ENCODE measurements around the gene RHOH.

DNA sequence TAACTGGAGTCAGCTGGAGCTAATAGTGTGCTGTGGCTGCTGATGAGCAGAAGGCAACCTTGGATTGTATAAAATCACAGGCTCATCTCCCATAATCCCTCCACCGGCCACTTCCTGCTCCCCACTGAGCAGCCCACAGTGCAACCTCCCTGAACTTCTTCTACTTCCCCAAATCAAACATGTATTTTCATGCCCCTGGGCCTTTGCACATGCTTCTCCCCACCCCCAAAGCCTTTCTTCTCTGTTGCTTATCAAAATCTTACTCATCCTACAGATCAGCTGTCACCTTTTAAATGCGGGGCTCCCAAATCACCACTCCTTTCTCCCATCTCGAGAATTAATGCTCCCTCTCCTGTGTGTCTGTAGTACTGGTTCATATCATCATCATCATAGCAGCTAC, 35.8 kb downstream of the RHOH start:
- no peak for TF ChIP-seq BHLHE40 (IDR thresholded peaks at IDR 0.05; ENCODE audit: borderline replicate concordance)
- TF ChIP-seq L3MBTL2 (conservative IDR thresholded peaks at IDR 0.05), result no peak
- TF ChIP-seq FOXK2 (IDR thresholded peaks at IDR 0.05), result no peak
- no peak for TF ChIP-seq FOXM1 (IDR thresholded peaks at IDR 0.05; ENCODE audit: borderline replicate concordance)
- no peak for TF ChIP-seq CTBP1 (IDR thresholded peaks at IDR 0.05; ENCODE audit: borderline replicate concordance)
- TF ChIP-seq HDGF (IDR thresholded peaks at IDR 0.05; ENCODE audit: borderline replicate concordance), result no peak
- no peak for TF ChIP-seq TARDBP (IDR thresholded peaks at IDR 0.05)
- no peak for TF ChIP-seq ZNF384 (IDR thresholded peaks at IDR 0.05)
- TF ChIP-seq SP1 (IDR thresholded peaks at IDR 0.05), result no peak
- TF ChIP-seq FOXA1 (IDR thresholded peaks at IDR 0.05), result no peak
- TF ChIP-seq SUZ12 (IDR thresholded peaks at IDR 0.05), result no peak

All from HEK293T (cell line).